ENCODE measurements around the gene CNTN3.

The CNTN3 gene

GRCh38 chr3:74614107-74614967 is at the start of gene CNTN3:
TSS of gene CNTN3 (minus strand) at chr3:74614659. CDS start at chr3:74521112, 93,547 bp downstream.
- intact Hi-C loops (cut with DNase I): loop anchor here (10.0 kb wide), 1 partner anchor 50 kb away; no protein-coding TSS in a partner anchor

GRCh38 chr3:74663178-74663577 is 48.7 kb upstream of the CNTN3 start:
- DNase-seq: no peak
- intact Hi-C loops (cut with DNase I): no loop called here

More at GRCh38 chr3:74614107-74614967, at the start of gene CNTN3:
- DNase-seq: peak in 8 of 10 donors; percentile 17 to 88 (median 44)

GRCh38 chr3:74661672-74662071 is 47.2 kb upstream of the CNTN3 start:
- no peak for DNase-seq
- intact Hi-C loops (cut with DNase I): no loop called here

GRCh38 chr3:74651885-74652284 is 37.4 kb upstream of the CNTN3 start:
- intact Hi-C loops (cut with DNase I): no loop called here
- DNase-seq: no peak

GRCh38 chr3:74651292-74651691 is 36.8 kb upstream of the CNTN3 start:
- no peak for DNase-seq
- intact Hi-C loops (cut with DNase I): no loop called here

- DNase-seq: no peak
- intact Hi-C loops (cut with DNase I): no loop called here
These were observed 33.6 kb upstream of the CNTN3 start for GRCh38 chr3:74648107-74648506.

GRCh38 chr3:74646094-74646493 is 31.6 kb upstream of the CNTN3 start:
- intact Hi-C loops (cut with DNase I): no loop called here
- no peak for DNase-seq

GRCh38 chr3:74643636-74644035 is 29.2 kb upstream of the CNTN3 start:
- DNase-seq: peak in 4 of 10 donors; percentile 17 to 70 (median 26)
- intact Hi-C loops (cut with DNase I): no loop called here

GRCh38 chr3:74642876-74643275 is 28.4 kb upstream of the CNTN3 start:
- intact Hi-C loops (cut with DNase I): no loop called here

GRCh38 chr3:74640211-74640610 is 25.8 kb upstream of the CNTN3 start:
- intact Hi-C loops (cut with DNase I): no loop called here
- DNase-seq: no peak

More at GRCh38 chr3:74642876-74643275, 28.4 kb upstream of the CNTN3 start:
- DNase-seq: no peak

- intact Hi-C loops (cut with DNase I): no loop called here
- no peak for DNase-seq
These were observed 25.2 kb upstream of the CNTN3 start for GRCh38 chr3:74639681-74640080.

GRCh38 chr3:74636981-74637380 is 22.5 kb upstream of the CNTN3 start:
- intact Hi-C loops (cut with DNase I): no loop called here
- DNase-seq: no peak

- no peak for DNase-seq
- intact Hi-C loops (cut with DNase I): loop anchor here (5.0 kb wide), 1 partner anchor 366 kb away; no protein-coding TSS in a partner anchor
These were observed 18.6 kb upstream of the CNTN3 start for GRCh38 chr3:74633021-74633420.

- intact Hi-C loops (cut with DNase I): loop anchor here (5.0 kb wide), 1 partner anchor 364 kb away; no protein-coding TSS in a partner anchor
- DNase-seq: no peak
These were observed 17.1 kb upstream of the CNTN3 start for GRCh38 chr3:74631351-74632140.

GRCh38 chr3:74630602-74631001 is 16.1 kb upstream of the CNTN3 start:
- intact Hi-C loops (cut with DNase I): loop anchor here (5.0 kb wide), 1 partner anchor 363 kb away; no protein-coding TSS in a partner anchor
- no peak for DNase-seq

- no peak for DNase-seq
- intact Hi-C loops (cut with DNase I): no loop called here
These were observed 11.6 kb upstream of the CNTN3 start for GRCh38 chr3:74626011-74626410.

- DNase-seq: no peak
These were observed 9.8 kb upstream of the CNTN3 start for GRCh38 chr3:74624301-74624700.

GRCh38 chr3:74623261-74623836 is 8.9 kb upstream of the CNTN3 start:
- DNase-seq: no peak

More at GRCh38 chr3:74624301-74624700, 9.8 kb upstream of the CNTN3 start:
- intact Hi-C loops (cut with DNase I): no loop called here

GRCh38 chr3:74621581-74621980 is 7.1 kb upstream of the CNTN3 start:
- DNase-seq: no peak
- intact Hi-C loops (cut with DNase I): no loop called here

More at GRCh38 chr3:74623261-74623836, 8.9 kb upstream of the CNTN3 start:
- intact Hi-C loops (cut with DNase I): no loop called here

- intact Hi-C loops (cut with DNase I): loop anchor here (10.0 kb wide), 1 partner anchor 53 kb away; no protein-coding TSS in a partner anchor
- no peak for DNase-seq
These were observed 3.3 kb upstream of the CNTN3 start for GRCh38 chr3:74617776-74618175.
